ENCODE results near the gene TP63.

Gene TP63

DNA sequence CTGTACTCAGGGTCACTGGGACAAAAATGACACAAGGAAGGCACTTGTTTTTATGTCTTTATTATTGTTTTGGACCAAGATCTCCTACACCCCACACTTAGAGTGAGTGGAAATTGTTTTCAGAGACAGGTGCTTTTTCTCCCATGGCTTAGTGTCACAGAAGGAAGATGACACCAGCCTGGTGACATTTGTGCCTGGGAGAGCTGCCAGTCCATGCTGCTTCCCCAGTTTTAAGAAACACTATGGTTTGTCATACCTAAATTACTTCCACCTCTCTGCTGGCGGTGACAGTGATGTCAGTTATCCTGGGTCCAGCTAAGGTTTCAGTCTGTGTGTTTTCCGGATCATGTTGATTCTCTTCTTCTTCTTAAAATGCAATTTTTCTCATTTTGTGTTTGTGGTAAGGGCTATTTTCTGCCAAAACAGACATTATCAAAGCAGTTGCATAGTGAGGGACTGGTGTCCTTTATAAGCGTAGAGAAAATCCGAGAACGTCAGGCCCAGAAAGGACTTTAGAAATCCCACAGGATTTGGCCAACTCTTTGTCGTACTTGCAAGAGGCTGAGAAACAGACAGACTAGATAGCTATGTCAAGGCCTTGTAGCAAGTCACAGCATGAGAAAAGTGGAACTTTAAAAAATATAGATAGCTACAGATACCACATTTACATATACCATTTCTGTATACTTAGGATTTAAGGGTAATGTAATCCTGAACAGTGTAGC, 149.5 kb downstream of the TP63 start:
- no peak overlapping the region for H3K9ac ChIP-seq (ENCODE audit: low read depth, low read length)
- H3K9me3 ChIP-seq (ENCODE audit: control insufficient read depth, insufficient read depth, low read length) = no peaks in the 10 kb centered on the region
- peaks cover 65% of the 10 kb centered on the region for H3K27me3 ChIP-seq (ENCODE audit: control insufficient read depth, insufficient read depth, low read length)
- peaks cover 11% of the 10 kb centered on the region; the same call in 1 of the 2 replicates for H3K4me1 ChIP-seq (ENCODE audit: control insufficient read depth, insufficient read depth, low read length)
- H3K36me3 ChIP-seq (ENCODE audit: control insufficient read depth, insufficient read depth, low read length) = no peaks in the 10 kb centered on the region
- no peak overlapping the region for H3K27ac ChIP-seq (ENCODE audit: low read depth, low read length)
- H3K4me3 ChIP-seq (ENCODE audit: low read depth, low read length) = no peak overlapping the region

DNA sequence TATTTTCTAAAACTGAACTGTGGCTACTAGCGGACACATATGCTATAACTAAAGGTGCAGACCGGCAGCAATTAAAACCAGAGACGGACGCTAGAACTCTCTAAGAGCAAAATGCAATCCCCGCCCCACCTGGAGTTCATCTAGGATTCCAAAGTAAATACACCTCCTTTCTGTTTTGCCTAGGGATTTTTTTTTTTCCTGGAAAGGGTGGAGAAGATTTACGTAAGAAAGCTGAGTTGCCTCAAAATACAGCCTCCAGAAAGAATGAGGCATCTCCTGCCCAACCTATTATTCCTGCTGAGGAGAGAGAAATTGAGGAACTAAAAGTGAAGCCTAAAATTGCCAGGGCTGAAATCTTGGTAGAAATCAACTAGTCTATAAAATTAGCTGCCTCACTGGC, 150.2 kb downstream of the TP63 start:
- Histone ChIP-seq H3K4me1 (ENCODE audit: control insufficient read depth, insufficient read depth, low read length) (peaks cover 11% of the 10 kb centered on the region; the same call in 1 of the 2 replicates), H3K27me3 (ENCODE audit: control insufficient read depth, insufficient read depth, low read length) (peaks cover 58% of the 10 kb centered on the region), H3K27ac (ENCODE audit: low read depth, low read length) (no peak overlapping the region), H3K4me3 (ENCODE audit: low read depth, low read length) (no peak overlapping the region), H3K9me3 (ENCODE audit: control insufficient read depth, insufficient read depth, low read length) (no peaks in the 10 kb centered on the region), H3K36me3 (ENCODE audit: control insufficient read depth, insufficient read depth, low read length) (no peaks in the 10 kb centered on the region), H3K9ac (ENCODE audit: low read depth, low read length) (no peak overlapping the region)

DNA sequence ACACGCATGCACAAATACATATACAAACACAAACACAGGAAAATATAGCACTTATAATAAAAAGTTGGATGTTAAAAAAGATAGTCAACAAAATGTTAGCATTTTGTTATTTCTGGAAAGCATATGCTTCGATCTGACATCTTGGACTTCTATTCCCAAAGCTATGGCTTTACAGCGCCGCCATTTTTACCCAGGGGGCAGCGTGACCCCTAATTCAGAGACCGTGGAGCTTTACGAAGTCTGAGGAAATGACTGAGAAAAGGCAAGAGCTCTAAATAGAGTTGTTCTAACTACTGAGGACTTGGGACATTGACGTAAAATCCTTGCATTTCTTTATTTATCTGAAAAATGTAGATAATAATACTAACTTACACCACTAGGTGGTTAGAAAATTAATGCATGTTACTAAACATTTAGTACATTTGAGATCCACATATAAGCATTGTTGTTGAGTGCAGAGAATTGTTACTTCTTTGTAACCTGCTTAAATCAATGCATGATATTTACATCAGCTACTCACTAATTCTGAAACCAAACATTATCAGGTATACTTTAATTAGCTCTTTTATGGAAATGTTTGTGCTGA, 155.4 kb downstream of the TP63 start:
- Histone ChIP-seq H3K27ac (ENCODE audit: low read depth, low read length) (no peak overlapping the region), H3K9ac (ENCODE audit: low read depth, low read length) (no peak overlapping the region), H3K4me3 (ENCODE audit: low read depth, low read length) (no peak overlapping the region), H3K4me1 (ENCODE audit: control insufficient read depth, insufficient read depth, low read length) (0 out of 2 replicates have a peak, but pooled peaks cover 7% of the 10 kb centered on the region), H3K27me3 (ENCODE audit: control insufficient read depth, insufficient read depth, low read length) (peaks cover 6% of the 10 kb centered on the region), H3K36me3 (ENCODE audit: control insufficient read depth, insufficient read depth, low read length) (no peaks in the 10 kb centered on the region), H3K9me3 (ENCODE audit: control insufficient read depth, insufficient read depth, low read length) (no peaks in the 10 kb centered on the region)

DNA sequence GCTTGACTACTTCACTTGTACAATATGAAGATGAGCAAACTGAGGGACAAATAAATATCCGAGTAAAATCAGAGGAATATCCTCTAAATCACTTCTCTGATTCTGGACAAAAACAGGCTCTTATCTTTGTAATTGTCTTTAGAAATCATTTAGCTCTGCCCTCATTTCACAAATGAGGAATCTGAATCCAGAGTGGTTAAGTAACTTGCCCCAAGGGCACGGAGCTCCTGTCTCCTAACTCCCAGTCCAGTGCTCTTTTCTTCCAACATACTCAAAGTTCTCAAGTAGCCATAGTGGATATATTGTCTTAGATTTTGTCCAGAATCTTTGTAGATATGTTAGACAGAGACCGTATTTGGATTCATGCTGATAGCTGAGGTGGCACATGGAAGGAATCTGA, 156.0 kb downstream of the TP63 start:
- Histone ChIP-seq H3K27me3 (ENCODE audit: control insufficient read depth, insufficient read depth, low read length) (peaks cover under 1% of the 10 kb centered on the region; the same call in 1 of the 2 replicates), H3K9ac (ENCODE audit: low read depth, low read length) (no peak overlapping the region), H3K9me3 (ENCODE audit: control insufficient read depth, insufficient read depth, low read length) (no peaks in the 10 kb centered on the region), H3K4me3 (ENCODE audit: low read depth, low read length) (no peak overlapping the region), H3K36me3 (ENCODE audit: control insufficient read depth, insufficient read depth, low read length) (no peaks in the 10 kb centered on the region), H3K4me1 (ENCODE audit: control insufficient read depth, insufficient read depth, low read length) (0 out of 2 replicates have a peak, but pooled peaks cover 4% of the 10 kb centered on the region), H3K27ac (ENCODE audit: low read depth, low read length) (no peak overlapping the region)

DNA sequence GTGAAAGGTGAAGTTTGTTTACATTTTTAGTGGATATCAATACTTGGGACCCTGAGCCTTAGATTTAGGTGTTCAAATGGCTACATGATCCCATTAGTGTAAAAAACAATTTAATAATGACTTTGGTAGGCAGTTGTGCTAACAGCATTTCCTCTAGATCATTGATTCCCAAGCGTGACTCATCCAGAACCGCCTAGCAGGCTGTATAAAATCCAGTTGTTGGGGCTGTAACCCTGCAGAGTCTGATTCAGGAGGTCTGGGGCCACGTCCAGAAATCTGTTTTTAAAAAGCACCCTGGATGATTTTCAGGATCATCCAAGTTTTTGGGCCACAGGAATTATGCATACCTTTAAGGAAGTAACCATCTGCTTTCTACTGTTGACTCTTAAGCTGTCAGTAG, 156.4 kb downstream of the TP63 start:
- no peaks in the 10 kb centered on the region for H3K9me3 ChIP-seq (ENCODE audit: control insufficient read depth, insufficient read depth, low read length)
- H3K4me3 ChIP-seq (ENCODE audit: low read depth, low read length) = no peak overlapping the region
- no peak overlapping the region for H3K9ac ChIP-seq (ENCODE audit: low read depth, low read length)
- no peaks in the 10 kb centered on the region for H3K27me3 ChIP-seq (ENCODE audit: control insufficient read depth, insufficient read depth, low read length)
- H3K36me3 ChIP-seq (ENCODE audit: control insufficient read depth, insufficient read depth, low read length) = no peaks in the 10 kb centered on the region
- H3K27ac ChIP-seq (ENCODE audit: low read depth, low read length) = no peak overlapping the region
- 0 out of 2 replicates have a peak, but pooled peaks cover 4% of the 10 kb centered on the region for H3K4me1 ChIP-seq (ENCODE audit: control insufficient read depth, insufficient read depth, low read length)

- H3K27ac ChIP-seq (ENCODE audit: low read depth, low read length) = no peak overlapping the region
- H3K36me3 ChIP-seq (ENCODE audit: control insufficient read depth, insufficient read depth, low read length) = no peaks in the 10 kb centered on the region
- H3K9ac ChIP-seq (ENCODE audit: low read depth, low read length) = no peak overlapping the region
- H3K27me3 ChIP-seq (ENCODE audit: control insufficient read depth, insufficient read depth, low read length) = no peaks in the 10 kb centered on the region
- H3K9me3 ChIP-seq (ENCODE audit: control insufficient read depth, insufficient read depth, low read length) = no peaks in the 10 kb centered on the region
- 0 out of 2 replicates have a peak, but pooled peaks cover 4% of the 10 kb centered on the region for H3K4me1 ChIP-seq (ENCODE audit: control insufficient read depth, insufficient read depth, low read length)
- H3K4me3 ChIP-seq (ENCODE audit: low read depth, low read length) = no peak overlapping the region
Measured at GRCh38 chr3:189789432-189789831, 158.2 kb downstream of the TP63 start.

- H3K27ac ChIP-seq (ENCODE audit: low read depth, low read length) = no peak overlapping the region
- no peak overlapping the region for H3K9ac ChIP-seq (ENCODE audit: low read depth, low read length)
- H3K9me3 ChIP-seq (ENCODE audit: control insufficient read depth, insufficient read depth, low read length) = no peaks in the 10 kb centered on the region
- H3K27me3 ChIP-seq (ENCODE audit: control insufficient read depth, insufficient read depth, low read length) = peaks cover 4% of the 10 kb centered on the region; the same call in 1 of the 2 replicates
- 0 out of 2 replicates have a peak, but pooled peaks cover 4% of the 10 kb centered on the region for H3K4me1 ChIP-seq (ENCODE audit: control insufficient read depth, insufficient read depth, low read length)
- no peaks in the 10 kb centered on the region for H3K36me3 ChIP-seq (ENCODE audit: control insufficient read depth, insufficient read depth, low read length)
- no peak overlapping the region for H3K4me3 ChIP-seq (ENCODE audit: low read depth, low read length)
Measured at GRCh38 chr3:189790658-189791057, 159.5 kb downstream of the TP63 start.

DNA sequence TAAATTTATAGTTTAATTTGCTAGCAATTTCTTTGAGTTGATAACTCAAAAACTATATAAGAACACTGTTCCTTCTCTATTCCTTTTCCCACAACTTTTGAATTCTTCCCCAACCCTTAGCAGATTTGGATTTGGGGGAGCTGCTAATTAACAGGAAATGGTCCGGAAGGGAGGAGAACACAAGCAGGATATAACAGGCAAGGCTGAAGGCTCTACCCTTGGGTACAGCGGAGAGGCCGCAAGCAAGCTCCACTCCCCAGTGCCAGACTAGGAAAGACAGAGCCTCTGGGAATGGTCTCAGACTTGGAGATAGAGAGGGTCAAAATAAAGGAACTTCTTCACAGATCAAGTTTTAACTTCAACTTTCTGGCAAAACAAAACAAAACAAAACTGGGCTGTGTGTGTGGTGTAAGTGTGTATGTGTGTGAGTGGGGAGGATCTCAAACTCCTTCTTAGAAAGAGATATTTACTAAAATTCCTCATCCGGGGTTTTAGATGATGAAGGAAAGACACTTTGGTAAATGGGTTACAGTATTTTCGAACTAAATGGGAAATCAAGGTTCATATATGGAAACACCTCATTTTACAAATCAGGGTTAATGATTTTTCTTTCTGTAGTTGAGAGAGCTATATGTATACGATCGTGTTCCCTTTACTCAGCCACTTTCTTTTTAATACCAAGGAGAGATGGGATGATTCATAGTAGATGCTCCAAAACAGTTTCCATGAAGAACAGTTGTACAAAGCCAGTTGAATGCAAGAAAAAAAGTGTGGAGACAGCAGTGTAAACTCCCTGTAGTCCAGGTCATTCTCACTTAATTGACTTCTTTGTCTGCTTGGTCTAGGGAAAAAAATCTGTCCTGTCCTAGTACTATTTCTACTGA, 161.1 kb downstream of the TP63 start:
- Histone ChIP-seq H3K4me3 (ENCODE audit: low read depth, low read length) (no peak overlapping the region), H3K27me3 (ENCODE audit: control insufficient read depth, insufficient read depth, low read length) (peaks cover 7% of the 10 kb centered on the region; the same call in 1 of the 2 replicates), H3K27ac (ENCODE audit: low read depth, low read length) (no peak overlapping the region), H3K4me1 (ENCODE audit: control insufficient read depth, insufficient read depth, low read length) (0 out of 2 replicates have a peak, but pooled peaks cover 4% of the 10 kb centered on the region), H3K9ac (ENCODE audit: low read depth, low read length) (no peak overlapping the region), H3K9me3 (ENCODE audit: control insufficient read depth, insufficient read depth, low read length) (no peaks in the 10 kb centered on the region), H3K36me3 (ENCODE audit: control insufficient read depth, insufficient read depth, low read length) (no peaks in the 10 kb centered on the region)

- Histone ChIP-seq H3K36me3 (ENCODE audit: control insufficient read depth, insufficient read depth, low read length) (no peaks in the 10 kb centered on the region), H3K4me1 (ENCODE audit: control insufficient read depth, insufficient read depth, low read length) (0 out of 2 replicates have a peak, but pooled peaks cover 4% of the 10 kb centered on the region), H3K27ac (ENCODE audit: low read depth, low read length) (no peak overlapping the region), H3K4me3 (ENCODE audit: low read depth, low read length) (no peak overlapping the region), H3K9me3 (ENCODE audit: control insufficient read depth, insufficient read depth, low read length) (no peaks in the 10 kb centered on the region), H3K9ac (ENCODE audit: low read depth, low read length) (no peak overlapping the region), H3K27me3 (ENCODE audit: control insufficient read depth, insufficient read depth, low read length) (peaks cover 29% of the 10 kb centered on the region)
Measured at GRCh38 chr3:189794518-189794917, 163.3 kb downstream of the TP63 start.

DNA sequence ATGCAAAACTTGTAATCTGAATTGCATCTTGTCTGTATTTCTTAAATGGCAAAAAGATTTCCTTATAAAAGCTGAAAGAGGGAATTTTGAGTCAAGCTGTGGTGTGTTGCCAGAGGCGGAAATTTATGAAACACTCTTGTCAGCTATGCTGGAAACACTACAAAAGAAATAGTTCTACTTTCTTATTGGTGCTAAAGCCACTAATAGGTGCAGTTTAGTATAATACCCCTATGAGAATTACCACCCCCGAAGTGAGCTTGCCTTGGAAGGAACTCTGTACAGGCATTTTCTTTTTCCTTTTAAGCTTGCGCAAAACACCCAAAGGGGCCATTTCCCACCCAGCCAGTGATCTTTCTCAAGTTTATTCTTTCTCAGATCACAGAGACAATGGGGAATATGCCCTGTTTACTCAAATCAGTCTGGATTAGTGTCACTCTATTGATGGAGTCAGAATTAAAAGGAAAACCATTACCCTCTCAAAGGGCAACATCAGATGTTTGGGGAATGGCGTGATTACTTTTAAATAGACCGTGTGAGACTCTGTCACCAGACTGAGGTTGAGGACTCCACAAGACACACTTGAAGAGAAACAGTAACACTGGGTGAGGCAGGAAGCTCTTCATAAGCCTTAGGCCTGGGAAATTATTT, 166.0 kb downstream of the TP63 start:
- Histone ChIP-seq H3K36me3 (ENCODE audit: control insufficient read depth, insufficient read depth, low read length) (no peaks in the 10 kb centered on the region), H3K4me1 (ENCODE audit: control insufficient read depth, insufficient read depth, low read length) (no peaks in the 10 kb centered on the region), H3K27ac (ENCODE audit: low read depth, low read length) (no peak overlapping the region), H3K4me3 (ENCODE audit: low read depth, low read length) (no peak overlapping the region), H3K9ac (ENCODE audit: low read depth, low read length) (no peak overlapping the region), H3K27me3 (ENCODE audit: control insufficient read depth, insufficient read depth, low read length) (peaks cover 54% of the 10 kb centered on the region), H3K9me3 (ENCODE audit: control insufficient read depth, insufficient read depth, low read length) (no peaks in the 10 kb centered on the region)
